IPS-18a (cell line): ENCODE data around the gene MGMT.

ENCODE experiments used
- H3K27ac ChIP-seq: one replicate; pipeline ENCODE4 v1.5.1; 2013; ENCODE audit warnings: low read length
- H3K27me3 ChIP-seq: one replicate; pipeline ENCODE4 v1.6.1; 2013; ENCODE audit warnings: mild to moderate bottlenecking, low read length; ENCODE audit not compliant: control insufficient read depth, insufficient read depth
- H3K36me3 ChIP-seq: one replicate; pipeline ENCODE4 v1.6.1; 2013; ENCODE audit warnings: low read depth, low read length; ENCODE audit not compliant: control insufficient read depth
- H3K4me1 ChIP-seq: one replicate; pipeline ENCODE4 v1.6.1; 2013; ENCODE audit warnings: low read depth, low read length; ENCODE audit not compliant: control insufficient read depth
- H3K4me3 ChIP-seq: one replicate; pipeline ENCODE4 v1.5.1; 2013; ENCODE audit warnings: low read length
- H3K9ac ChIP-seq: one replicate; pipeline ENCODE4 v1.6.1; 2013; ENCODE audit warnings: mild to moderate bottlenecking, low read length, moderate library complexity
- H3K9me3 ChIP-seq: one replicate; pipeline ENCODE4 v1.6.1; 2013; ENCODE audit warnings: low read depth, low read length; ENCODE audit not compliant: control insufficient read depth

The MGMT gene

GRCh38 chr10:129553928-129554327 is 86.9 kb downstream of the MGMT start:
- no peaks in the 10 kb centered on the region for H3K9me3 ChIP-seq
- H3K27ac ChIP-seq: no peak overlapping the region
- no peak overlapping the region for H3K9ac ChIP-seq
- no peaks in the 10 kb centered on the region for H3K36me3 ChIP-seq
- H3K4me1 ChIP-seq: no peaks in the 10 kb centered on the region
- no peak overlapping the region for H3K4me3 ChIP-seq
- H3K27me3 ChIP-seq: no peaks in the 10 kb centered on the region

DNA sequence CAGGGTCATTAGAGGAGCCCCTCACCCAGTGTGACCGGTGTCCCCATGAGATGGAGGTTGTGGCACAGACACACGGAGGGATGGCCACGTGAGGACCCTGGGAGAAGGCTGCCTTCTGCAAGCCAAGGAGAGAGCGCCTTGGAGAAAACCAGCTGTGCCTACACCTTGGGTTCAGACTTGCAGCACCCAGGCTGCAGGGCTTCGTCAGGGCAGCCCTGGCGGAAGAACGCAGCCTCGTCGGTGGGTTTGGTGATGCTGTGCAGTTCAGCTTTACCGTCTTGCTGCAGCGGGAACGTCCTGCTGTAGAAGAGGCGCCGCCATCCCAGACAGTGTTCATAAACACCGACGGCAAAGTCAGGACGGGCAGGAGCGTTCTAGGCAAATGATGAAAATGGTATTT is 89.3 kb downstream of the MGMT start:
- no peaks in the 10 kb centered on the region for H3K36me3 ChIP-seq
- no peaks in the 10 kb centered on the region for H3K27me3 ChIP-seq
- no peak overlapping the region for H3K27ac ChIP-seq
- no peaks in the 10 kb centered on the region for H3K4me1 ChIP-seq
- H3K9me3 ChIP-seq: no peaks in the 10 kb centered on the region
- no peak overlapping the region for H3K4me3 ChIP-seq
- H3K9ac ChIP-seq: no peak overlapping the region

DNA sequence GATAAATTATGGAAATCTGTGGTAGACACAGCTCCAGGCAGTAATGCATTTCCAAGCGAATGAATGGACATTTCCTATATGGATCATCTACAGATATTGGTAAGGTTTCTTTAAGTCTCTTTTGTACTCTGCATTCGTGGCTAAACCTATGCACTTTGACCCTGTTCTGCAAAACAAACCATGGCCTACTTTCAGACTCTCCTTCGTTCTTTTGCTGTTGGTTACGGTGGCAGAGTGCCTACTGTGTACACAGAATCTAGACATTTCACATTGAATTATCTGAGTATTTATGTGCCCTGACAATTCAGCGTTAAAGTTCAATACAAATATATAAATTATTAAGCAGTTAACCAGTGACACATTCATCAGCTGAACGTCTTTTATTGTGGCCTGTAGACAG is 93.3 kb downstream of the MGMT start:
- H3K36me3 ChIP-seq: no peaks in the 10 kb centered on the region
- no peak overlapping the region for H3K4me3 ChIP-seq
- no peaks in the 10 kb centered on the region for H3K27me3 ChIP-seq
- no peaks in the 10 kb centered on the region for H3K9me3 ChIP-seq
- H3K4me1 ChIP-seq: no peaks in the 10 kb centered on the region
- H3K9ac ChIP-seq: no peak overlapping the region
- H3K27ac ChIP-seq: no peak overlapping the region

- Histone ChIP-seq H3K36me3 (no peaks in the 10 kb centered on the region), H3K9ac (no peak overlapping the region), H3K4me1 (no peaks in the 10 kb centered on the region)
Measured at GRCh38 chr10:129562487-129562886, 95.4 kb downstream of the MGMT start.

GRCh38 chr10:129564923-129565322 is 97.9 kb downstream of the MGMT start:
- no peak overlapping the region for H3K9ac ChIP-seq
- H3K27ac ChIP-seq: no peak overlapping the region
- no peaks in the 10 kb centered on the region for H3K36me3 ChIP-seq
- H3K4me3 ChIP-seq: no peak overlapping the region
- no peaks in the 10 kb centered on the region for H3K27me3 ChIP-seq
- no peaks in the 10 kb centered on the region for H3K4me1 ChIP-seq
- no peaks in the 10 kb centered on the region for H3K9me3 ChIP-seq

More at GRCh38 chr10:129562487-129562886, 95.4 kb downstream of the MGMT start:
- Histone ChIP-seq H3K27ac (no peak overlapping the region), H3K9me3 (no peaks in the 10 kb centered on the region), H3K27me3 (no peaks in the 10 kb centered on the region), H3K4me3 (no peak overlapping the region)

DNA sequence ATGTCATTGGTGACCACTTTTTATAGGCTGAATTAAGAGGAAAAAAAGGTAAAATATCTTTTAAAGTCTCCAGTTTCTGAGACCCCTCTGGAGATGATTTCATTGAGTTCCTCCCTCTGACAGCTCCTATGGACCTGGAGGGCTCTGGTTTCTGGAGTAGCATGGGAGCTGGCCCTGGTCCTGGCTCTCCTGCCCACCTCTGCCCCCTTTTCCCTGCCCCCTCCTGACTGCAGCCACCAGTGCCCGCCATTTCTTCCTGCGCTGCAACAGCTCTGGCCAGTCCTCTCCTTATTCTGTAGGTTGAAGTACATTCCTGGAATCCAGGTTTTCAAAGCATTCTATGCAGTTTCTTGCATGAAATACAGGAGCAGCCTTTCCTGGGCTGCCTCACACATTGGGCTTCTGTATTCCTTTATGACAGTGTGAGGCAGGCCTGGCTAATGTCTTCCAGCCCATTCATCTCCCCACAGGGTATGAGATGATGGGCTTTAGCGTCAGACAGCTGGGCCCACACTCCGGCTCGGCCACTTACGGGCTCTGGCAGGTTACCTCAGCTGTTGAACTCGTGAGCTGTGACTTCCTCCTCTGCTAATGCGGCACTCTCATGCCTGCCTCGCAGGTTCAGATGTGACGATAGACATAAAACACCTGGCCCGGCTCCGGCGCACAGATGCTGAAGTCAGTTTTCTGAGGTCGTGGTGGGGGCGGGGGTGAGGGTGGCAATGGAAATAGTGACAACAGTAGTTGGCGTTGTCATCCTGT is 101.7 kb downstream of the MGMT start:
- no peak overlapping the region for H3K4me3 ChIP-seq
- H3K9ac ChIP-seq: no peak overlapping the region
- no peaks in the 10 kb centered on the region for H3K27me3 ChIP-seq
- no peaks in the 10 kb centered on the region for H3K4me1 ChIP-seq
- no peaks in the 10 kb centered on the region for H3K9me3 ChIP-seq
- no peaks in the 10 kb centered on the region for H3K36me3 ChIP-seq
- no peak overlapping the region for H3K27ac ChIP-seq

- no peaks in the 10 kb centered on the region for H3K4me1 ChIP-seq
- H3K4me3 ChIP-seq: no peak overlapping the region
- H3K36me3 ChIP-seq: no peaks in the 10 kb centered on the region
- no peak overlapping the region for H3K9ac ChIP-seq
- H3K27me3 ChIP-seq: no peaks in the 10 kb centered on the region
- H3K27ac ChIP-seq: no peak overlapping the region
- H3K9me3 ChIP-seq: no peaks in the 10 kb centered on the region
Measured at GRCh38 chr10:129570185-129570584, 103.1 kb downstream of the MGMT start.

- Histone ChIP-seq H3K4me3 (no peak overlapping the region), H3K9ac (no peak overlapping the region), H3K27me3 (no peaks in the 10 kb centered on the region), H3K4me1 (peaks cover 4% of the 10 kb centered on the region), H3K27ac (no peak overlapping the region), H3K9me3 (no peaks in the 10 kb centered on the region), H3K36me3 (no peaks in the 10 kb centered on the region)
Measured at GRCh38 chr10:129579228-129579627, 112.2 kb downstream of the MGMT start.

GRCh38 chr10:129580010-129580409 is 113.0 kb downstream of the MGMT start:
- Histone ChIP-seq H3K36me3 (no peaks in the 10 kb centered on the region), H3K4me3 (no peak overlapping the region), H3K27me3 (no peaks in the 10 kb centered on the region), H3K9me3 (no peaks in the 10 kb centered on the region), H3K9ac (no peak overlapping the region), H3K4me1 (peaks cover 4% of the 10 kb centered on the region), H3K27ac (no peak overlapping the region)

DNA sequence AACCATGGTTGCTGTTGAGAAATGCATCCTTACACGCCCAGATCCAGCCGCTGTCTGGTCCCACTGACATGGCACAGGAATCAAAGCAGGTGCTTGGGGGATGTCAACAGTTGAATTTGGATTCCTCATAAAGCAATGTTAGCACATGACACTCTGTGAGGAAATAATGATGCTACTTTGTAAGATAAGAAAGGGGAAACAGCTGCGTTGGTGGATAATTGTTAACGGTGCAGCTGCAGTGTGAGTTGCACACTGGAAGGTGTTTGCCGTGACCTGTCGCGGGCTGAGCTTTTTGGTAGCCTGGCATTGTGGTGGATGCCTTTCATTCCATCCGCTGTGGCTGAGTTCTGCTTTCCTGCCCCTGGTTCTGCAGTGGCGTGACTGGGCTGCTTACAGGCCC is 113.9 kb downstream of the MGMT start:
- no peaks in the 10 kb centered on the region for H3K36me3 ChIP-seq
- no peak overlapping the region for H3K4me3 ChIP-seq

DNA sequence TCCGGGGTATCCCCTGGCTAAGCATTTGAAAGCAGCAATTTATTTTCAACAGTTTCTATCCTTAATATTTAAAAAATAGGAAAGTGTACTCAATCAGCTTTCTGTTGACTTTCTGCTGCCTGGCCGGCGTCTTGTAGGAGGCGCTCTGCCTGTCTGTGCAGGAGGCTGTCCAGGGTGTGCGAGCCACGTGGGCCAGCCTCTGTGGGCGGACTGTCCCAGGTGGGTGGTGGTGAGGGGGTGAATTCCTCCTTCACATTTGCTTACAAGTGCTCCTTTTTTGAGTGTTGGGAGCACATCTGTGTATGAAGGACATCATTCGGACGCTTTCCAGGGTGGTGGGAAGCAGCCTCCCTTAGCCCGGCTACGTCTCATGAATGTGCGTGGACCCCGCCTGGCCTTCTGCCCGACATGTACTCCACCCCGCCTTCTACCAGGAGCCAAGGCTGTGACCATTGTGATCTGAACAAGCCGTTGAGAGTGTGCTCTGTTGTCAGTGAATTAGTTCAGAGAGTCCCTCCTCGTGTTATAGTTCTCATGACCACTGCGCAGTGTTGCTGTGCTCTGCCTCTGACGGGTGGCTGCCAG is 114.9 kb downstream of the MGMT start:
- Histone ChIP-seq H3K9ac (no peak overlapping the region), H3K9me3 (peaks cover 9% of the 10 kb centered on the region), H3K27ac (no peak overlapping the region)

More for the DNA sequence above, 113.9 kb downstream of the MGMT start:
- Histone ChIP-seq H3K4me1 (peaks cover 4% of the 10 kb centered on the region), H3K27me3 (no peaks in the 10 kb centered on the region), H3K9me3 (no peaks in the 10 kb centered on the region), H3K27ac (no peak overlapping the region), H3K9ac (no peak overlapping the region)

GRCh38 chr10:129583831-129584230 is 116.8 kb downstream of the MGMT start:
- H3K27me3 ChIP-seq: no peaks in the 10 kb centered on the region
- peaks cover 12% of the 10 kb centered on the region for H3K9me3 ChIP-seq
- H3K4me1 ChIP-seq: peaks cover 4% of the 10 kb centered on the region
- no peak overlapping the region for H3K27ac ChIP-seq
- no peak overlapping the region for H3K4me3 ChIP-seq
- H3K9ac ChIP-seq: no peak overlapping the region
- H3K36me3 ChIP-seq: no peaks in the 10 kb centered on the region

More for the DNA sequence above, 114.9 kb downstream of the MGMT start:
- Histone ChIP-seq H3K4me3 (no peak overlapping the region), H3K4me1 (peaks cover 4% of the 10 kb centered on the region), H3K36me3 (no peaks in the 10 kb centered on the region), H3K27me3 (no peaks in the 10 kb centered on the region)
